GM12873 (cell line): Measurements from ENCODE around the gene TBC1D20.

Source experiments
- TF ChIP-seq, protein P1 (sequence below): IDR thresholded peaks from 2 replicates; pipeline ENCODE4 v1.5.1; 2012; ENCODE audit warnings: low read depth, mild to moderate bottlenecking, moderate library complexity, low read length, control low read depth; ENCODE audit not compliant: insufficient read depth; ENCODE audit errors: missing control alignments

TBC1D20 gene

DNA sequence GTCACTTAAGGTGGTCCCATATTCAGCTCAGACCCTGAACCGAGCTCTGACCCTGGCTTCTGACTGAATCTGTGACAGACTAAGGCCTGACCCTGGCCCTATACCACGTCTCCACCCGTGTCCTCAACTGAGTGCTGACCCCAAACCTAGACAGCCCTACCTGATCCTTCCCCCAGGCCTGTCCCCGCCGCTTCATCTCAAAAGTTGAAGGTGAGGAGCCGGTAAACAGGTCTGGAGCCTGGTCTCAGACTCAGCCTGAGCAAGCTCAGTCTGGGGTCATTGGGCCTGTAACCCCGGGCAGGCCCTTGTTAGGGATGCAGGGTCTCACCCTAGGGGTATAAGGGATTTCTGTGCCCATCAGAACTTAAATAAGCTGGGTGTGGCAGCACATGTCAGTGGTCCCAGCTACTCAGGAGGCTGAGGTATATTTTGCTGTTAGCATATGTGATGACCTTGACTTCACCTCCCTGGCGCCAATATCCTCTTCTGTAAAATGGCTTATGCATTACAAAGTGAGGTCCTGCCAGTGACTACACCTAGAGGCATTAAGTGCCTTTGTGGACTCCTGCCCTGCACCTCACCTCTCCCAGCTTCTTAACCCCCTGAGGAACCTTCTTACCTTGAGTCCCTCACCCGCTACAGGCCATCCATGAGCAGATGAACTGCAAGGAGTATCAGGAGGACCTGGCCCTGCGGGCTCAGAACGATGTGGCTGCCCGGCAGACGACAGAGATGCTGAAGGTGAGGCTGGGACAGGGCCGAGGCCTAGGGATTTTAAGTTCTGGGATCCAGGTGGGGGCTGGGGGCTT lies 34.3 kb downstream of the TBC1D20 start:
- TF ChIP-seq, protein P1, sequence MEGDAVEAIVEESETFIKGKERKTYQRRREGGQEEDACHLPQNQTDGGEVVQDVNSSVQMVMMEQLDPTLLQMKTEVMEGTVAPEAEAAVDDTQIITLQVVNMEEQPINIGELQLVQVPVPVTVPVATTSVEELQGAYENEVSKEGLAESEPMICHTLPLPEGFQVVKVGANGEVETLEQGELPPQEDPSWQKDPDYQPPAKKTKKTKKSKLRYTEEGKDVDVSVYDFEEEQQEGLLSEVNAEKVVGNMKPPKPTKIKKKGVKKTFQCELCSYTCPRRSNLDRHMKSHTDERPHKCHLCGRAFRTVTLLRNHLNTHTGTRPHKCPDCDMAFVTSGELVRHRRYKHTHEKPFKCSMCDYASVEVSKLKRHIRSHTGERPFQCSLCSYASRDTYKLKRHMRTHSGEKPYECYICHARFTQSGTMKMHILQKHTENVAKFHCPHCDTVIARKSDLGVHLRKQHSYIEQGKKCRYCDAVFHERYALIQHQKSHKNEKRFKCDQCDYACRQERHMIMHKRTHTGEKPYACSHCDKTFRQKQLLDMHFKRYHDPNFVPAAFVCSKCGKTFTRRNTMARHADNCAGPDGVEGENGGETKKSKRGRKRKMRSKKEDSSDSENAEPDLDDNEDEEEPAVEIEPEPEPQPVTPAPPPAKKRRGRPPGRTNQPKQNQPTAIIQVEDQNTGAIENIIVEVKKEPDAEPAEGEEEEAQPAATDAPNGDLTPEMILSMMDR: no peak

DNA sequence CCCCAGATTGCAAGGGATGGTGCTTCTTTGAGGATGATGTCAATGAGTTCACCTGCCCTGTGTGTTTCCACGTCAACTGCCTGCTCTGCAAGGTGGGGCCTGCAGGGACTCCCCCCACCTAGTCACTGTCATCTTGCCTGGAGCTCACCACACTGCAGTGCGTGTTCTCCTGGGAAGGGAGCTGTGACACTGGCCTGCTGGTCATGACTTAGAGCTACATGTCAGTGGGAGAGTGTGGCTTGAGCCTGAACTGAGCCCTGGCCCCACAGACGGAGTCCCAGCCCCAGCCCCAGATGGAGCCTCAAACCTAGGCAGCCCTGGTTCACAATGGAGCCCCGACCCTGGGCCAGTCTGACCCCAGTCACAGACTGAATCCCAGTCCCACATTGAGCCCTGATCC lies 34.9 kb downstream of the TBC1D20 start:
- TF ChIP-seq, protein P1: no peak

DNA sequence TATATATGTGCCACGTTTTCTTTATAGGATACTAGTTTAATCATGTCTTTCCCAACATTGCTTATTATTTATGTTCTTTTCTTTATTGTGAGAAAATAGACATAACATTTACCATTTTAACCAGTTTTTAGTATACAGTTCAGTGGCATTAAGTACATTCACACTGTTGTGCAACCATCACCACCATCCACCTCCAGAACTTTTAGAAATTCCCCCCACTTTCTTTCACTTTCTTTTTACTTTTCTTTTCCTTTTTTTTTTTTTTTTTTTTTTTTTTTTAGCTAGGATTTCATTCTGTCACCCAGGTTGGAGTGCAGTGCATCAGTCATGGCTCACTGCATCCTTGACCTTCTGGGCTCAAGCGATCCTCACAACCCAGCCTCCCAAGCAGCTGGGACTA lies 35.8 kb downstream of the TBC1D20 start:
- TF ChIP-seq, protein P1: no peak

DNA sequence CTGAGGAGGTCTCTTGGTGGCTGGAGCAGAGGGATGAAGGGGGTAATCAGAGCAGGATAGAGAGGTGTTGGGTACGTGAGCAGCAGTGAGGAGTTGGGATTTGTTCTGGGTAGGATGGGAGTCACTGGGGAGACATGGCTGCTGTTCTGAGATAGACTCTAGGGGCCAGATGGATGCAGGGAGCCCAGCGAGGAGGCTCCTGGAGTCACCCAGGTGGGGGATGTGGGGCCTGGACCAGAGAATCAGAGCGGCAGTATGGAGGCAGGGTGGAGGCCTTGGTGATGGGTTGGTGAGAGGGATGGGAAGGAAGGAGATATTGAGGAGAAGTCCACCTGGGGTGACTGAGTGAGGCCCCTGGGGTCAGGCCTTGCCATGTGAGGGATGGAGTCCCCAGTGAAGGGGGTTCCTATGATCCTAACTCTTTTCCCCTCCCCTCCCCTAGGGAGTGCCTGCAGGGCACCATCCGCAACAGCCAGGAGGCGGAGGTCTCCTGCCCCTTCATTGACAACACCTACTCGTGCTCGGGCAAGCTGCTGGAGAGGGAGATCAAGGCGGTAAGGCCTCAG lies 40.6 kb downstream of the TBC1D20 start:
- TF ChIP-seq, protein P1: no peak

DNA sequence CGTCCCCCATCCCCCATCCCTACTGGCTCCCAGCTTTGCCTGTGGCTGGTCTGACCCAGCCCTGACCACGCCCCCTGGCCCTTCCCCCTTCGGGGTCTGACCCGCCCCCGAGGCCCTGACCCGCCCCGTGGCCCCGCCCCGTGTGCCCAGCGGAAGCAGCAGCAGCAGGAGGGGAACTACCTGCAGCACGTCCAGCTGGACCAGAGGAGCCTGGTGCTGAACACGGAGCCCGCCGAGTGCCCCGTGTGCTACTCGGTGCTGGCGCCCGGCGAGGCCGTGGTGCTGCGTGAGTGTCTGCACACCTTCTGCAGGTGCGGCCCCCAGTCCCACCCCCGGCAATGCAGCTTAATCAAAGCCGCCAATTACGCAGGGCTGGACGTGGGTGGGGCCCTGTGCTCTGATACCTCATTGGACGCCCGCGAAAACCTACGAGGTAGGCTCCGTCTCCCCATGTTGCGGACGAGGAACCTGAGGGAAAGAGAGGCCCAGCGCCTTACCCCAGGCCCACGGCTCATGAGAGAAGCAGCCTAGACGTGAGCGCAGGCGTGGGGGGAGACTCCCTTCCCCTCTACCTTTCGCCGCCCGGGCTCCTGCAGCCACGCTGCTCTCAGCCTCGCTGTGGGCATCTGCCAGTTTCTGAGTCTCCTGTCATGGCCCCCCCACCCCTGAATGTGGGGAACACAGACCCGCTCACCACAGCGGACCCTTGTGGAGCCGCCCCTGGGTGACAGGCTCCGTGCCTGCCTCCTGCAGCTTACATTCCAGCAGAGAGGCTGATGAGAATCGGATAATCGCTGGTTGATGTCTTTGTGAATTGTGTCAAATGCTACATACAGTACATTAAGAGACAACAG lies 41.4 kb downstream of the TBC1D20 start:
- TF ChIP-seq, protein P1: no peak

DNA sequence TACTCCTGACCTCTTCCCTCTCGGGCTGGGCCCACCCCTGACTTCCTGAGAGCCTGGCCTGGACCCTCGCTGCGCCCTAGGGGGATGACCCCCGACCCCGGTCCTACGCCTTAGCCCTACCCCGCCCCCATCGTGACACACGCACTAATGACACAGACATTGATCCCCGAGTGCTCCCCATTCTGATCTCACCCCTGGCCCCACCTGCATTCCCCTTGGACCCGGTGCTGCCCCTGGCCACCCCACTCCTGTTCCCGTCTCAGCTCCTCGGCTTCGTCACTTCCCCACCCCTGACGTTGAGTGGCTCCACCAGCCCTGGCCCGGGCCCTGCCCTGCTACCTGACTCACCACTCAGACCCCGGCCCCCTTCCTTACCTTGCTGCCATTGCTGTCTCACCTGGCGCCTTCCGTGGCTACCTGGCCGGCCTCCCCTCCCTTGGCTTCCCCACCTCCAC lies 42.1 kb downstream of the TBC1D20 start:
- TF ChIP-seq, protein P1: no peak
